HFF-Myc (cell line): ENCODE results near the gene FLII.

Experiments
- DNase-seq: peaks from one replicate; pipeline ENCODE4 v3.0.0-alpha.2; 2011; ENCODE audit warnings: low read depth; ENCODE audit errors: extremely low read depth
- H3K4me3 ChIP-seq: replicated peaks from 2 replicates; pipeline ENCODE4 v1.5.1; 2011; ENCODE audit warnings: low read depth, mild to moderate bottlenecking, control low read depth, low read length
- CTCF ChIP-seq: IDR thresholded peaks from 2 replicates; pipeline ENCODE4 v1.5.1; 2012; ENCODE audit warnings: mild to moderate bottlenecking, low read depth, low read length, control low read depth; ENCODE audit errors: missing control alignments

Gene FLII

GRCh38 chr17:18206962-18207361, 51.6 kb downstream of the FLII start:
- no peak for DNase-seq
- TF ChIP-seq CTCF = no peak
- H3K4me3 ChIP-seq = no peak overlapping the region

GRCh38 chr17:18205861-18206260, 52.7 kb downstream of the FLII start:
- no peak for TF ChIP-seq CTCF
- DNase-seq = no peak
- H3K4me3 ChIP-seq = no peak overlapping the region

GRCh38 chr17:18203308-18203707, 55.2 kb downstream of the FLII start:
- DNase-seq = no peak
- H3K4me3 ChIP-seq = no peak overlapping the region
- no peak for TF ChIP-seq CTCF

- no peak overlapping the region for H3K4me3 ChIP-seq
- no peak for DNase-seq
- no peak for TF ChIP-seq CTCF
These were observed 57.4 kb downstream of the FLII start for GRCh38 chr17:18201108-18201507.

GRCh38 chr17:18198530-18198929, 60.0 kb downstream of the FLII start:
- DNase-seq = no peak
- H3K4me3 ChIP-seq = no peak overlapping the region
- no peak for TF ChIP-seq CTCF

GRCh38 chr17:18197535-18198194, 60.9 kb downstream of the FLII start:
- no peak for TF ChIP-seq CTCF
- DNase-seq = no peak
- no peak overlapping the region for H3K4me3 ChIP-seq

- TF ChIP-seq CTCF = no peak
- DNase-seq = no peak
- H3K4me3 ChIP-seq = no peak overlapping the region
These were observed 63.3 kb downstream of the FLII start for GRCh38 chr17:18195246-18195645.
